Measurements from ENCODE around the gene TSPAN14. TPM values are rescaled to one million over a fixed set of nuclear protein-coding genes. Genes with fewer than 3 reads are reported as not detected.
A peak's percentile ranks its signal among the peaks of the same experiment; 100 is the strongest.

The TSPAN14 gene
- total RNA-seq, 3 donors from 2014 or later: 52.8 to 76.8 (median 74.8) TPM

DNA sequence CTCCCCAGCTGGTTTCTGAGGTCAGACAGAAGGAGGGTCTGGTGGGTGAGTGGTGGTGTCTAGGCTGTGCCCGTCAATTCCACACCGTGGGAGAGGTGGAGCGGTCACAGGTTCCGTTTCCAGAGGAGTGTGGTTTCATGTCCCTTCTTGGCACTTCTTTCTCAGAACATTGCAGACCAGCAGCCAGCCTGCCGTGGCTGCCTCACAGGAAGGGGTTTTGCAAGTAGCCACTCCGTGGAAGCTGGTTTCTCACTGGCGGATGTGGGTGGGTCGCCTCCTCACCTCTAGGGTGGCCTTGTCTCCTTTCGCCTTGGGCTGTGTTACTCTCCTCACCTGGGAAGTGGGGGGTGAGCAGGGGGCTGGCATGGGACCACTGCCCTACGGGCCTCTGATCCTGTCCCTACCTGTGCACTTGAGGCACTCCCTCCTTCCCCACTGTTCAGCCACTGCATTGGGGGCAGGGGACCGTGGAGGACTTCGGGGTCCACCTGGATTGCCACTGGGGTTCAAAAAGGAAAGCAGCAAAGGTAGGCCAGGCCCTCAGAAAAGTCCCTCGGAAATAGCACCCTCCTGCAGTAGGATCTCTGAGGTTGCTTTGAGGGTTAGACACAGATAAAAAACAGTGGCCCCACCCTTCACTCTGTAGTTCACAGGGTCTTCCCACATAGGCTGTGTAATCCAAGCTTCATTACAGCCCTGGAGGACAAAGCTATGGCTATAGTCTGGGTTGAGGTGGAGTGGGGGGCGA lies 33.9 kb downstream of the TSPAN14 start:
- Histone ChIP-seq H3K4me3 (peak overlapping the region in 1 of 3 donors; percentile 8), H3K4me1 (peaks cover 18 to 20% of the 10 kb centered on the region in 2 donors), H3K36me3 (no peaks in the 10 kb centered on the region), H3K9me3 (no peaks in the 10 kb centered on the region), H3K27ac (peak overlapping the region; percentile 1 to 62), H3K27me3 (no peaks in the 10 kb centered on the region)
- TF ChIP-seq, protein P1, sequence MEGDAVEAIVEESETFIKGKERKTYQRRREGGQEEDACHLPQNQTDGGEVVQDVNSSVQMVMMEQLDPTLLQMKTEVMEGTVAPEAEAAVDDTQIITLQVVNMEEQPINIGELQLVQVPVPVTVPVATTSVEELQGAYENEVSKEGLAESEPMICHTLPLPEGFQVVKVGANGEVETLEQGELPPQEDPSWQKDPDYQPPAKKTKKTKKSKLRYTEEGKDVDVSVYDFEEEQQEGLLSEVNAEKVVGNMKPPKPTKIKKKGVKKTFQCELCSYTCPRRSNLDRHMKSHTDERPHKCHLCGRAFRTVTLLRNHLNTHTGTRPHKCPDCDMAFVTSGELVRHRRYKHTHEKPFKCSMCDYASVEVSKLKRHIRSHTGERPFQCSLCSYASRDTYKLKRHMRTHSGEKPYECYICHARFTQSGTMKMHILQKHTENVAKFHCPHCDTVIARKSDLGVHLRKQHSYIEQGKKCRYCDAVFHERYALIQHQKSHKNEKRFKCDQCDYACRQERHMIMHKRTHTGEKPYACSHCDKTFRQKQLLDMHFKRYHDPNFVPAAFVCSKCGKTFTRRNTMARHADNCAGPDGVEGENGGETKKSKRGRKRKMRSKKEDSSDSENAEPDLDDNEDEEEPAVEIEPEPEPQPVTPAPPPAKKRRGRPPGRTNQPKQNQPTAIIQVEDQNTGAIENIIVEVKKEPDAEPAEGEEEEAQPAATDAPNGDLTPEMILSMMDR (IDR thresholded peaks at IDR 0.05): no peak
- no peak for TF ChIP-seq POLR2A (IDR thresholded peaks at IDR 0.05)
- DNase-seq (ENCODE audit: low spot score in 2 of 2): no peak
- intact Hi-C loops (cut with DNase I; ENCODE audit: low total_unique reads): no loop called here

DNA sequence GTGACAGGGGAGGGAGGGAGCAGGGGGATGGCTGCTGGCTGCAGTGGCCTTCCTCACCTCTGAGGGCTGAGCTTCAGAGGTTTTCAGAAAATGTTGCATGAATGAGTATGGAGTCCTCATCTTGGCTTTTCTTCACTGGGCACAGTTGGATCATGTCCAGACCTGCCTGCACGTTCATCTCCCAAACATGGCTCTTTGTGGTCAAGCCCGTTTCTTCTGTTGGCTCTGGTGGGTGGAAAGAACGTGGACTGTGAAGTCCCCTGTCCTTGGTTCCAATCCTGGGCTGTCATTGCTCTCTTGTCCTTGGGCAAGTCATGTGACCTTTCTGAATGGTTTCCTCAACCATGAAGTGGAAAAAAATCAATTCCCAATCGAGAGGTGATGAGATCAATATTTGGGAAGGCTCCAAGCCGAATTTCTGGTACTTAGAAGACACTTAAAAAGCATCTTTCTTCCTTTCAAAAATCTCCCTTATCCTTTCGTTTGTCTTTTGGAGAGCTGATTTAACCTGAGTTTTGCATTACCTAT lies 34.5 kb downstream of the TSPAN14 start:
- peak overlapping the region; percentile 1 to 62 for H3K27ac ChIP-seq
- H3K4me3 ChIP-seq: no peak overlapping the region
- no peaks in the 10 kb centered on the region for H3K9me3 ChIP-seq
- H3K27me3 ChIP-seq: no peaks in the 10 kb centered on the region
- H3K36me3 ChIP-seq: no peaks in the 10 kb centered on the region
- intact Hi-C loops (cut with DNase I; ENCODE audit: low total_unique reads): no loop called here
- TF ChIP-seq POLR2AphosphoS5 (IDR thresholded peaks at IDR 0.05) (no peak), POLR2A (IDR thresholded peaks at IDR 0.05) (no peak)
- TF ChIP-seq, protein P1 (IDR thresholded peaks at IDR 0.05): no peak
- DNase-seq (ENCODE audit: low spot score in 2 of 2): no peak
- peaks cover 18 to 20% of the 10 kb centered on the region in 2 donors for H3K4me1 ChIP-seq

DNA sequence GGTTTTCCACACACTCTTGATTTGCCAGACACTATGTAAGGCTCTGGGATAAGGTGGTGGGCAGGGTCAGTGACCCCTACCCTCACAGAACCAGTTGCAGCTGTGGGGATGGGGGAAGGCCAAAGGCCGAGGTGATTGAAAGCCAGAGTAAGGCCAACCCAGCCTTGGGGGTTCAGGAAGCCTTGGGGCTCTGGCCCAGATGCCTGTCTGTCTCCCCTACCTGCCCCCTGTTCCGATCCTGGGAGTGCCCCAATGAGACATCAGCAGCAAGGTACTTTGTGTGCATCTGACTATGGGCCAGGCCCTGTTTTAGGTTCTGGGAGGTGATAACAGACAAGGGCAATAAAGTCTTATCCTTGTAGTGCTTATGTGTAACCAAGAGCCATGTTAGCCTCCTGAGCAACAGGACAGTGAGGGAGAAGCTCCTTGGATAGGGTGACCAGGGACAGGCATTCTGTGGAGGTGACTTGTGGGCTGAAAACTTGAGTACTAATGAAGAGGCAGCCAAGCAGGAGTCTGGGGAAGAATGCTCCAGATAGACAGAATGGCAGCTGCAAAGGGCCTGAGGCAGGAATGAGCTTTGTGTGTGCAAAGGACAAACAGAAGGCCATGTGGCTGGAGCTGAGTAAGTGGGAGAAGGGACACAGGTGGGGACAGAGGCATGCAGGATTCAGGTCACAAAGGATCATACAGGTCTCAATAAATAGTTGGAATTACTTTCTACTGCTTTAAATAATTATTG lies 35.4 kb downstream of the TSPAN14 start:
- H3K4me3 ChIP-seq: no peak overlapping the region
- no peak overlapping the region for H3K27ac ChIP-seq
- peaks cover 18 to 20% of the 10 kb centered on the region in 2 donors for H3K4me1 ChIP-seq
- TF ChIP-seq, protein P1 (IDR thresholded peaks at IDR 0.05): no peak
- TF ChIP-seq POLR2A (IDR thresholded peaks at IDR 0.05) (no peak), POLR2AphosphoS5 (IDR thresholded peaks at IDR 0.05) (no peak)
- no peaks in the 10 kb centered on the region for H3K27me3 ChIP-seq
- no peaks in the 10 kb centered on the region for H3K9me3 ChIP-seq
- H3K36me3 ChIP-seq: no peaks in the 10 kb centered on the region
- no peak for DNase-seq (ENCODE audit: low spot score in 2 of 2)
- intact Hi-C loops (cut with DNase I; ENCODE audit: low total_unique reads): no loop called here

DNA sequence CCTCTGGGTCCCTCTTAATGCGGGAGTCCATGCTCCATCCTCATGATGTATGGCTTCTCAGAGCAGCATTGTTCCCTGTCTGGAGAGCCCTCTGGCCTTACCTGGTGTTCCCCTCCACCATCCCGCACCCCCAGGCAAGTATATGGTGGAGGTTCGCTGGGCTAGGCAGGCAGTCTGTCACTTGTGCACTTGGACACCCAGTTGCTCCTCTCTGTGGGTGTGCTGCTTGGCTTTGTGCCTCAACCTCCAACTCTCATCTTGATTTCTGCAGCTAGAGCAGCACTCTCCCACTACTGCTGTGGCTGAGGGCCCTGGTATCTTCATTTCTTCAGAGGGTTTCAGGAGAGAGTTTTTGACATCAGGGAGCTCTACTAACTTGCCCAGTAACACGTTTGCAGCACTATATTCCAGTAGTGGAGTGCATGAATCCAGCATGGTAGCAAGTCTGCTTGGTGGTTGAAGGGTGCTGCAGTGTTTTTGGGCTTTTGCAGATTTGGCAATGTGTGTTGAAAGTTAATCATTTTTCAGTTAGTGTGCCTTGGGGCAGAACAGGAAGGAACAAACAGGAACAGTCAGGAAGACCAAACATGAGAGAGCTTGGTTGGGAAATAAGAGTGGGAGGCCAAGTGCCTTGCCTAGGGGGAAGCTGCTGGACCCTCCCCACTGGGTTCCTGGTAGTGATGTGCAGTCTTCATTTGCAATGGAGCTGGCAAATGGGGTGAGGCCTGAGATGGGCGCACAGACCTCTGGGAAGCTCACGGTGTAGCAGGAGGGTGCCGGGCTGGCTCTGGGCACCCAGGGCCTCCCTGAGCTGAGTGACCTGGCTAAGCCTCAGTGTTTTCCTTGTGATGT lies 37.4 kb downstream of the TSPAN14 start:
- DNase-seq (ENCODE audit: low spot score in 2 of 2): no peak
- Histone ChIP-seq H3K9me3 (no peaks in the 10 kb centered on the region), H3K27ac (peak overlapping the region; percentile 38 to 52), H3K36me3 (no peaks in the 10 kb centered on the region), H3K4me3 (no peak overlapping the region), H3K4me1 (peaks cover 7 to 17% of the 10 kb centered on the region in 2 donors), H3K27me3 (no peaks in the 10 kb centered on the region)
- intact Hi-C loops (cut with DNase I; ENCODE audit: low total_unique reads): no loop called here
- no peak for TF ChIP-seq POLR2AphosphoS5 (IDR thresholded peaks at IDR 0.05)
- no peak for TF ChIP-seq POLR2A (IDR thresholded peaks at IDR 0.05)
- TF ChIP-seq, protein P1 (IDR thresholded peaks at IDR 0.05): no peak
